GM23338 (cell line): ENCODE data around the gene HTR1B. TPM values are rescaled to one million over a fixed set of nuclear protein-coding genes. Genes with fewer than 3 reads are reported as not detected.

ENCODE experiments used
- polyA plus RNA-seq: library from polyadenylated mRNA; unstranded; fragments of >200 nt; fragmentation: Nextera tagmentation; extraction: Ambion mirVana; gene quantifications from 2 replicates; pipeline ENCODE4 v1.2.1, GENCODE V29; 2016
- total RNA-seq: library from RNA; depleted of rRNA; stranded (reverse); fragments of >200 nt; shearing (Covaris generic); gene quantifications from 2 replicates; pipeline ENCODE4 v1.2.3, GENCODE V29; 2014; rRNA removed

HTR1B gene
- total and polyA plus RNA-seq, 2 experiments from 2014 or later, result 0.19 to 0.21 TPM

Other genes with a start within 250 kb of the HTR1B start
- 0.16 and 0.63 TPM in 2 replicates for gene MEI4, start 189.5 kb upstream of the HTR1B start, total RNA-seq
- gene MEI4, start 189.5 kb upstream of the HTR1B start, polyA plus RNA-seq, result 0.10 and 0.23 TPM in 2 replicates